Left ventricle myocardium inferior (tissue), 1 donor: Measurements from ENCODE around the gene TCAF1. TPM values are rescaled to one million over a fixed set of nuclear protein-coding genes. Genes with fewer than 3 reads are reported as not detected.

Experiments
- DNase-seq: peaks from one replicate; pipeline ENCODE4 v3.0.0-alpha.2; 2020
- H3K27ac ChIP-seq: fragments of 200-600 bp; replicated peaks from 2 replicates; pipeline ENCODE4 v1.8.0; 2021
- H3K27me3 ChIP-seq: fragments of 200-600 bp; 2 replicates; pipeline ENCODE4 v1.8.0; 2021; ENCODE audit warnings: low read depth
- H3K36me3 ChIP-seq: fragments of 200-600 bp; 2 replicates; pipeline ENCODE4 v1.8.0; 2021
- H3K4me1 ChIP-seq: fragments of 200-600 bp; 2 replicates; pipeline ENCODE4 v1.8.0; 2021
- H3K4me3 ChIP-seq: fragments of 200-600 bp; 2 replicates; pipeline ENCODE4 v1.8.0; 2021; ENCODE audit warnings: mild to moderate bottlenecking, moderate library complexity
- H3K9me3 ChIP-seq: fragments of 200-600 bp; replicated peaks from 2 replicates; pipeline ENCODE4 v1.8.0; 2021
- intact Hi-C: fragments of 100-400 bp; cut with micrococcal nuclease; formaldehyde crosslinking; loops from one replicate; pipeline ENCODE4 v1.11.0; 2022
- long read RNA-seq: library from polyadenylated mRNA; unstranded; transcript quantifications from one replicate; pipeline ENCODE4 v2.0.0, GENCODE V29; 2021
- total RNA-seq: library from RNA; stranded (reverse); fragmentation: NEBNext Ultra II Directional; extraction: Animal tissue kit (Norgen Biotek cat#: 25700); gene quantifications from one replicate; pipeline ENCODE4 v1.2.1, GENCODE V29; 2021
- TF ChIP-seq, protein P1 (sequence below): fragments of 200-600 bp; IDR thresholded peaks from 2 replicates; pipeline ENCODE4 v1.8.0; 2021; ENCODE audit warnings: antibody characterized with exemption, mild to moderate bottlenecking, borderline replicate concordance
- donor health status: DM: no; HTN: yes; CAD: no; lungs with severe emphysema.

The TCAF1 gene
- 38.2 TPM for total RNA-seq
- long read RNA-seq, full-length matches to known transcripts = 2 of 36 reads
- long read RNA-seq, partial matches to known transcripts = 27 of 36 reads
- long read RNA-seq, other reads (novel, unspliced or antisense) = 7 of 36 reads

DNA sequence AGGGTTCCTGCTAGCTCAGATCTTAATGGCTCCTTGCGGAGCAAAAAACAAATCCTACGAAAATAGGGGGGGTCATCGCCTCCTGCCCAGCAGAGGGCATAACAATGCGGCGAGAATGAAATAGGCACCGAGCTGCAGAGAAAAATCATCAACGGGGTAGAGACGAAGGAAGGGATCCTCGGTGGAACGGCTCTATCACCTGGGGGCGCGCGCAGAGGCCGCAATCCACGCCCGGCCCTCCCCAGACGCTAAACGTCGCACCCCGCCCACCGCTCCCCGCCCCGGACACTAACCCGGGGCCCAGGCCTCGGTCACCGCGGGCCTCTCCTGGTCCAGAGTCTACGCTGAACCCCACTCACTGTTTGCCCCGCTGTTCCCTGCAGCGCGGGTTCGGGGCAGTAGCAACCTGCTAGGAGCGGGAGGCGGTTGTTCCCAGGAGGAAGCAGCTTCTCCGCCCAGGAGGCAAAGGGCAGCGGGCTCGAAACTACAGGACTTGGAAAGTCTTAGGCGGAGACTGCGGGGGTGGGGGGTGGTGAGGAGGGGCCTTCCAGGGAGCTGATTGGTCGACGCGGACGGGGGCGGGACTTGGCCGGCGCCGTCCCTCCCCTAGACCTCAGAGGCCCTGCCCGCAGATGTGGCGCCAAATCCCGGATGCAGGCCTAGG, at the start of gene TCAF1:
TCAF1 (minus strand) TSS at position 509 of the 664 bp plus-strand sequence. CDS start 25,568 bp downstream, outside the sequence.
- intact Hi-C loops = no loop called here
- H3K4me1 ChIP-seq = peaks cover 45% of the 10 kb centered on the region

GRCh38 chr7:143948733-143949132, 46.8 kb upstream of the TCAF1 start:
- no peak overlapping the region for H3K4me3 ChIP-seq
- no peaks in the 10 kb centered on the region for H3K9me3 ChIP-seq
- H3K27ac ChIP-seq = no peak overlapping the region
- H3K36me3 ChIP-seq = no peaks in the 10 kb centered on the region
- H3K4me1 ChIP-seq = no peaks in the 10 kb centered on the region
- TF ChIP-seq, protein P1, sequence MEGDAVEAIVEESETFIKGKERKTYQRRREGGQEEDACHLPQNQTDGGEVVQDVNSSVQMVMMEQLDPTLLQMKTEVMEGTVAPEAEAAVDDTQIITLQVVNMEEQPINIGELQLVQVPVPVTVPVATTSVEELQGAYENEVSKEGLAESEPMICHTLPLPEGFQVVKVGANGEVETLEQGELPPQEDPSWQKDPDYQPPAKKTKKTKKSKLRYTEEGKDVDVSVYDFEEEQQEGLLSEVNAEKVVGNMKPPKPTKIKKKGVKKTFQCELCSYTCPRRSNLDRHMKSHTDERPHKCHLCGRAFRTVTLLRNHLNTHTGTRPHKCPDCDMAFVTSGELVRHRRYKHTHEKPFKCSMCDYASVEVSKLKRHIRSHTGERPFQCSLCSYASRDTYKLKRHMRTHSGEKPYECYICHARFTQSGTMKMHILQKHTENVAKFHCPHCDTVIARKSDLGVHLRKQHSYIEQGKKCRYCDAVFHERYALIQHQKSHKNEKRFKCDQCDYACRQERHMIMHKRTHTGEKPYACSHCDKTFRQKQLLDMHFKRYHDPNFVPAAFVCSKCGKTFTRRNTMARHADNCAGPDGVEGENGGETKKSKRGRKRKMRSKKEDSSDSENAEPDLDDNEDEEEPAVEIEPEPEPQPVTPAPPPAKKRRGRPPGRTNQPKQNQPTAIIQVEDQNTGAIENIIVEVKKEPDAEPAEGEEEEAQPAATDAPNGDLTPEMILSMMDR = no peak
- intact Hi-C loops = no loop called here
- H3K27me3 ChIP-seq = peaks cover 3% of the 10 kb centered on the region
- DNase-seq = no peak

More for the DNA sequence above, at the start of gene TCAF1:
- peak; percentile 97 for DNase-seq
- Histone ChIP-seq H3K27ac (peak within 1 kb of the TSS; percentile 93), H3K9me3 (peaks cover 6% of the 10 kb centered on the region), H3K36me3 (no peaks in the 10 kb centered on the region), H3K4me3 (peak within 1 kb of the TSS; percentile 83), H3K27me3 (no peaks in the 10 kb centered on the region)
- TF ChIP-seq, protein P1 = peak; percentile 42

DNA sequence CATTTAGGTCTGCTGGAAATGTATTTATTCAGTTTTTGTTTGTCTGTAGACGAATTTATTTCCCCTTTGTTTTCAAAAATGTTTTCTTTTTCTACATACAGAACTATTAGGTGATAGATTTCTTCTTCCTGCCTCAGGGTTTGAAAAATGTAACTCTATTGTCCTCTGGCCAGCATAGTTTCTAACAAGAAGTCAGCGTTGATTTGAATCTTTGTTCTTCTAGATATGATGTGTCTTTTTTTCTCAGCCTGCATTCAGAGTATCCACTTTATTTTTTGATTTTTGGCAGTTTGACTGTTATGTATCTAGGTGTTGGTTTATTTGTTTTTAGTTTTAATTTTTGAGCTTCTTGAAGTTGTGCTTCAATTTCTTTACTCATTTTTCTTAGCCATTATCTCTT, 45.1 kb upstream of the TCAF1 start:
- DNase-seq = no peak
- no peaks in the 10 kb centered on the region for H3K4me1 ChIP-seq
- TF ChIP-seq, protein P1 = no peak

DNA sequence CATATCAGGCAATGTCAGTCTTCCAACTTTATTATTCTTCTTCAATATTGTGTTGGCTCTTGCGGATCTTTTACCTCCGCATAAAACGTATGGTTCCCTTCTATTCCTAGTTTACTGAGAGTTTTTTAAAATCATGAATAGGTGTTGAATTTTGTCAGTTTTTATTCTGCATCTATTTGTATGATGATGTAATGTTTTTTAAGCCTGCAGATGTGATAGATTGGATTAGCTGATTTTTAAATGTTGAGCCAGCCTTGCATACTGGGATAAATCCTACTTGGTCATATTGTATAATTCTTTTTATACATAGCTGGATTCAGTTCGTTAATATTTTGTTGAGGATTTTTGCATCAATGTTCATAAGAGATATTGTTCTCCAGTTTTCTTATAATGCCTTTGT, 43.4 kb upstream of the TCAF1 start:
- Histone ChIP-seq H3K27me3 (no peaks in the 10 kb centered on the region), H3K4me1 (no peaks in the 10 kb centered on the region), H3K9me3 (no peaks in the 10 kb centered on the region), H3K4me3 (no peak overlapping the region), H3K27ac (no peak overlapping the region), H3K36me3 (no peaks in the 10 kb centered on the region)
- intact Hi-C loops = no loop called here
- TF ChIP-seq, protein P1 = no peak
- no peak for DNase-seq

More for the DNA sequence above, 45.1 kb upstream of the TCAF1 start:
- Histone ChIP-seq H3K27me3 (no peaks in the 10 kb centered on the region), H3K27ac (no peak overlapping the region), H3K9me3 (no peaks in the 10 kb centered on the region), H3K4me3 (no peak overlapping the region), H3K36me3 (no peaks in the 10 kb centered on the region)
- intact Hi-C loops = no loop called here

- TF ChIP-seq, protein P1 = no peak
- Histone ChIP-seq H3K27ac (no peak overlapping the region), H3K4me3 (no peak overlapping the region), H3K27me3 (no peaks in the 10 kb centered on the region), H3K9me3 (peaks cover 3% of the 10 kb centered on the region), H3K36me3 (no peaks in the 10 kb centered on the region), H3K4me1 (no peaks in the 10 kb centered on the region)
- intact Hi-C loops = no loop called here
- no peak for DNase-seq
Measured at GRCh38 chr7:143938379-143939243, 36.6 kb upstream of the TCAF1 start.
